Activated CD8-positive, alpha-beta memory T cell treated with anti-CD3 and anti-CD28 coated beads, Interleukin-2, amount 10 ng/mL, durations not matched to agents 7 days and 5 days (primary cell): ENCODE measurements around the gene CCDC34. TPM values are rescaled to one million over a fixed set of nuclear protein-coding genes. Genes with fewer than 3 reads are reported as not detected.
A peak's percentile ranks its signal among the peaks of the same experiment; 100 is the strongest.
"Not testable (repeated sequence)": the region's sequence is repeated elsewhere in the genome, so short reads cannot be mapped to it uniquely, and the experiment has no call there.

Source experiments
- ATAC-seq: fragments of 150-1000 bp; cut with Tn5 transposase; one replicate; pipeline ENCODE4 v1.10.0; 2021; ENCODE audit warnings: moderate library complexity
- CTCF ChIA-PET: fragments of 350-600 bp; sonication (Branson Sonifier 250); formaldehyde crosslinking; loops from one replicate; lab custom pipeline; 2021; ENCODE audit warnings: antibody characterized with exemption; lab: Charles Lee
- DNase-seq: peaks from one replicate; pipeline ENCODE4 v3.0.0-alpha.2; 2020
- H3K27ac Mint-ChIP-seq: one replicate; pipeline ENCODE4 v1.8.0; 2021; ENCODE audit warnings: mild to moderate bottlenecking, mixed read lengths
- H3K27me3 Mint-ChIP-seq: one replicate; pipeline ENCODE4 v1.8.0; 2021; ENCODE audit warnings: mixed read lengths
- H3K36me3 Mint-ChIP-seq: one replicate; pipeline ENCODE4 v1.8.0; 2021; ENCODE audit warnings: mild to moderate bottlenecking, mixed read lengths
- H3K4me1 Mint-ChIP-seq: one replicate; pipeline ENCODE4 v1.8.0; 2021; ENCODE audit warnings: mixed read lengths
- H3K4me3 Mint-ChIP-seq: one replicate; pipeline ENCODE4 v1.8.0; 2021; ENCODE audit warnings: mild to moderate bottlenecking, moderate library complexity, mixed read lengths
- H3K9me3 Mint-ChIP-seq: one replicate; pipeline ENCODE4 v1.8.0; 2022; ENCODE audit warnings: low read depth, mixed read lengths
- total RNA-seq, 2 experiments: library from RNA; stranded (reverse); gene quantifications; one replicate each; pipeline ENCODE4 v1.2.3, GENCODE V29; 2021

CCDC34 gene
- total RNA-seq, 2 experiments from 2014 or later, result 17.8 to 19.2 TPM

DNA sequence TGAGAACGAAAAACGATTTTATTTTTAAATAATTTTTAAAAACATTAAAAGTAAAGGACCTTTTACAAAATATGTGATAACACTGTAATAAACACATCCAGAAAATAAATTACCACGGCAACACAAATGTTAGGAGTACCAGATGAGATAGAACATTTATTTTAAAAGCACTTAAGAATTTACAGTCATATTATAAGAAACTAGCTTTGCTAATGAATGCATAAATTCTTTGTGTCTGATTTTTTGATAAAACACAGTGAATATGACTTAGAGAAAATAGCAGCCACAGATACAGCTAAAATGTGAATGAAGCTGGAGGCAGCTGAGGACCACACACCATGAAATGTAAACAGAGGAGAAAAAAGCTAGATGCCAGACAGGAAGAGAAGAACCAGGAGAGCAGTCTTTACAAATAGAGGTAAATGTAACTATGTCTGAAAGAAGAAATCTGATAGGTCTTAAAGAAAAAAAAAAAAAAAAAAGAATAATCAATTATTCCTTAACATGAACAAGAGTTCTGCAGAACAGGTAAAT, 14.6 kb downstream of the CCDC34 start:
- H3K9me3 Mint-ChIP-seq, result no peaks in the 10 kb centered on the region
- peaks cover 16% of the 10 kb centered on the region for H3K36me3 Mint-ChIP-seq
- CTCF ChIA-PET, result no interaction called here
- ATAC-seq (no peak), DNase-seq (no peak)
- H3K27me3 Mint-ChIP-seq, result no peaks in the 10 kb centered on the region
- no peak overlapping the region for H3K27ac Mint-ChIP-seq
- no peaks in the 10 kb centered on the region for H3K4me1 Mint-ChIP-seq
- no peak overlapping the region for H3K4me3 Mint-ChIP-seq

DNA sequence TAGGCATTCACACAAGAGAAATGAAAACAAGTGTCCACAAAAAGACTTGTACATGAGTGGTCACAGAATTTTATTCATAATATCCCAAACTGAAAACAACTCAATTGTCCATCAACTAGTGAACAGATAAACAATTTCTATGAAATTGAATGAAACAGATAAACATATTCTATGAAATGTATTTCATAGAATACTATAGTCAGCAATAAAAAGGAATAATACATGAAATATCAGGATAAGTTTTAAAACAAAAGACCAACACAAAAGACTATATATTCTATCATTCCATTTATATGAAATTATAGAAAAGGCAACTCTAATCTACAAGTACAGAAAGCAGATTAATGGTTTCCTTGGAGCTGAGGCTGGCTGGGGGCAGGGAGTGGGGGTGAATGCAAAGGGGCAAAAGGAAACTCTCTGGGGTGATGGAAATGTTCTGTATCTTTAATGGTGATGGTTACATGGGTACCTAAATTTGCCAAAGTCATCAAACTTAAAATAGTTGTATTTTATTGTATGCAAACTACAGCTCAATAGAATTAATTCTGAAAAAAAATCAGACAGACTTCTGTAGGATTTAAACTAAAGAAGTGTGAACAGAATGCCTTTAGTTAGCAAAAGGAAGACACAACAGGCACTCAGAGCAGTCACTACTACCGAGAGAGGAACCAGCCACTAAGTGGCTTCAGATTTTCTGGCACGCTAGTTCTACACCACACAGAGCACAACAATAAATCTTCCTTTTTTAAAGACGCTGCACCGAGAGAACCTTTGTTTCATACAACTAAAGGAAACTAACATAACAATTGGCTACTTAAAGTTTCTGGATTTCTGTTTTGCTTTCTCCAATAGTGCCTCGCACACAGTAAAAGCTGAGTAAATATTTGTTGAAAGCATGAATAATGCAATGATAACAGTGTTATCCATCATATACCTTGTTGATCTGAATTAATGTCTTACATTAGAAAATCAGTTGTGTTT, 15.4 kb downstream of the CCDC34 start:
- H3K36me3 Mint-ChIP-seq, result peaks cover 14% of the 10 kb centered on the region
- H3K4me3 Mint-ChIP-seq, result no peak overlapping the region
- H3K4me1 Mint-ChIP-seq, result no peaks in the 10 kb centered on the region
- CTCF ChIA-PET, result no interaction called here
- no peak for ATAC-seq
- H3K27me3 Mint-ChIP-seq, result no peaks in the 10 kb centered on the region
- H3K27ac Mint-ChIP-seq, result no peak overlapping the region
- H3K9me3 Mint-ChIP-seq, result no peaks in the 10 kb centered on the region
- no peak for DNase-seq

DNA sequence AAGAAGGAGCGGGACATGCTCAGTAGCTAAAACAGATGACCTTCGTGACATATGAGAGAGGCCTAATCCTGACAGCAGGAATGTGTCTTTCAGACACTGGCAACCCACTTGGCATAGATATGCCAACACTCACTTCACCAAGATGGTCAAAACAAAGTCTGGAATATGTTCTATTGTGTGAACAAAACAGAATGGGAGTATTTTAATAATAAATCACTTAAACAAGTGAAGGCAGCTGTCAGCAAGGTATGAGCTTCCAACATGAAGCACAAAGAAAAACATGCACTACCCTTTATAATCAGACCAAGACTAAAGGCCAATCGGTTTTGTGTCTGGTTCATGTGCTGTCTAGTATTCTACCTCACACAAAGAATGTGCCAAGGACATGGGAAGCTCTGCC, 23.1 kb downstream of the CCDC34 start:
- Mint-ChIP-seq H3K27me3 (no peaks in the 10 kb centered on the region), H3K9me3 (no peaks in the 10 kb centered on the region), H3K27ac (no peak overlapping the region), H3K4me3 (no peak overlapping the region), H3K4me1 (no peaks in the 10 kb centered on the region), H3K36me3 (peaks cover 9% of the 10 kb centered on the region)
- CTCF ChIA-PET, result no interaction called here
- no peak for ATAC-seq
- no peak for DNase-seq

DNA sequence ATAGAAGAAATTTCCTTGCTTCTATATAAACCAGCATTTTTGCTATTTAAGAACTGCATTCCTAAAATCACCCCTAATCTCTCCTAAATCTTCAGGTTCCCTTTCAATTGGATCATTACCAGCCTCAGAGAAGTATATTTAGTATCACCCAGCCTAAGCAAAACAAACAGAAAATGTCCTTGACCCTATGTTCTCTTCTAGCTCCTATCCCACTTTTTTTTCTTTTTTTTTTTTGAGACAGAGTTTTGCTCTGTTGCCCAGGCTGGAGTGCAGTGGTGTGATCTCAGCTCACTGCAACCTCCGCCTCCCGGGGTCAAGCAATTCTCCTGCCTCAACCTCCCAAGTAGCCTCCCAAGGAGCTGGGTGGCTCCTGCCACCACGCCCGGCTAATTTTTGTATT, 28.3 kb downstream of the CCDC34 start:
- H3K4me1 Mint-ChIP-seq, ATAC-seq, H3K9me3 Mint-ChIP-seq: not testable (repeated sequence)

DNA sequence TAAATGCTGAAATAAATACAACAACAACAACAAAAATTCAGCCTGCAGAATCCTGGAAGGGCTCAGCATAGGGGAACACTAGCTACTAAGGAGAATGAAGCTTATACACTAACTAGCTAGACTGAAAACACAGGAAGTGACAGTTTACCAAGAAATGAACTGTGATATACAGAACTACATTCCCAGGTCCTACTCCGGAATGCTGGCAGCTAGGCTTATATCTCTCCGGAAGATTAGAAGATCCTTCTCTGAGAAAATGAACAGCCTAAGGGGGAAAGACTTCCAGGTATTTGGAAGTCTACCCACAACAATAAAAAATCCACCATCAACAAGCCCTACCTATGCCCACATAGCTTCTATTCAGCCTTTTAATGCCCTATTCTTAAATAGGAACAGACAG, 31.0 kb downstream of the CCDC34 start:
- no peaks in the 10 kb centered on the region for H3K4me1 Mint-ChIP-seq
- ATAC-seq (no peak), DNase-seq (no peak)
- H3K27me3 Mint-ChIP-seq, result no peaks in the 10 kb centered on the region
- CTCF ChIA-PET, result no interaction called here
- H3K36me3 Mint-ChIP-seq, result peaks cover 13% of the 10 kb centered on the region
- no peaks in the 10 kb centered on the region for H3K9me3 Mint-ChIP-seq
- H3K4me3 Mint-ChIP-seq, result no peak overlapping the region
- H3K27ac Mint-ChIP-seq, result no peak overlapping the region

More for the DNA sequence above, 28.3 kb downstream of the CCDC34 start:
- H3K4me3 Mint-ChIP-seq, CTCF ChIA-PET, DNase-seq, H3K27me3 Mint-ChIP-seq, H3K27ac Mint-ChIP-seq: not testable (repeated sequence)
- peaks cover 14% of the 10 kb centered on the region for H3K36me3 Mint-ChIP-seq

DNA sequence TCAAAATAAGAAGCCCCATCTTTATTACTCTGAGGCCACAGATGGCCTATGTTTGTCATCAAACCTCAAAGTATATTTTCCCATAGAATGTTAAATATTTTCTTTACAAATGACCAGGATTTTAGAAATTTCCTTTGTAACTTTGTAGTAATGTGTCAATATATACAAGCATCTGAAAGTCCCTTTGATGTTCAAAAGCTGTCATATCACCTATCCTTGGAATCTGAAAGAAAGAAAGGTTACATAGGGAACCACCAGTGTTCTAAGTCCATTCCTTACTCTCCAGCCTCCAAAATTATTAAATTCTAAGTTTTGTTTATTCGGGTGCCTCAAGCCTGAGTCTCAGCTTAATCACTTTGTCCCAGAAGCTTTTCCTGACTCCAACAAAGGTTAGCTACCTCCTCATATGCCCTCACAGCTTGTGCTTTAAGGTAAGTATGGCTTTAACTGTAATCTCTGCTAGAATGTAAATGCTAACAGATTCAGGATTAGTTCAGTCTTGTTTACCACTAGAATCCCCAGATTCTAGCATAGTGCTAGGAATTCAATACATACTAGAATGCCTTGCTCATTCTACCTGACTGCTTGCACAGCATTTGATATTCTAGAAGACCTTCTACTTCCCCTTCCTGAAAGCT, 32.3 kb downstream of the CCDC34 start:
- no peaks in the 10 kb centered on the region for H3K4me1 Mint-ChIP-seq
- DNase-seq (no peak), ATAC-seq (no peak)
- no peaks in the 10 kb centered on the region for H3K9me3 Mint-ChIP-seq
- H3K27ac Mint-ChIP-seq, result no peak overlapping the region
- CTCF ChIA-PET, result no interaction called here
- peaks cover 8% of the 10 kb centered on the region for H3K36me3 Mint-ChIP-seq
- H3K27me3 Mint-ChIP-seq, result no peaks in the 10 kb centered on the region
- H3K4me3 Mint-ChIP-seq, result no peak overlapping the region

DNA sequence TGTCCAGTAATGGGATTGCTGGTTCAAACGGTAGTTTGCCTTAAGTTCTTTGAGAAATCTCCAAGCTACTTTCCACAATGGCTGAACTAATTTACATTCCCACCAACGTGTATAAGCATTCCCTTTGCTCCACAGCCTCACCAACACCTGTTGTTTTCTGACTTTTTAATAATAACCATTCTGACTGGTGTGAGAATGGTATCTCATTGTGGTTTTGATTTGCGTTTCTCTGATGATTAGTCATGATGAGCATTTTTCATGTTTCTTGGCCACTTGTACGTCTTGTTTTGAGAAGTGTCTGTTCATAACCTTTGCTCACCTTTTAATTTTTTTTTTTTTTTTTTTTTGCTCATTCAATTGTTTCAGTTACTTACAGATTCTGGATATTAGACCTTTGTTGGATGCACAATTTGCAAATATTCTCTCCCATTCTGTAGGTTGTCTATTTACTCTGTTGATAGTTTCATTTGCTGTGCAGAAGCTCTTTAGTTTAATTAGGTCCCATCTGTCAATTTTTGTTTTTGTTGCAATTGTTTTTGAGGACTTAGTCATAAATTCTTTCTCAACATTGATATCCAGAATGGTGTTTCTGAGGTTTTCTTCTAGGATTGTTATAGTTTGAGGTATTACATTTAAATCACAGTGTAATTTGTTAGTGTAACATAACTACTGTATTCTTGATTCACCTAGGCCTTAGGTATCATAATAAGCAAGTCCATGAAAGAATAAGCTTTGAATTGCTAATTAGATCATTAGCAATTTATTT, 33.0 kb downstream of the CCDC34 start:
- no peak overlapping the region for H3K4me3 Mint-ChIP-seq
- ATAC-seq (no peak), DNase-seq (no peak)
- no peaks in the 10 kb centered on the region for H3K9me3 Mint-ChIP-seq
- peaks cover 6% of the 10 kb centered on the region for H3K36me3 Mint-ChIP-seq
- no peaks in the 10 kb centered on the region for H3K27me3 Mint-ChIP-seq
- no peaks in the 10 kb centered on the region for H3K4me1 Mint-ChIP-seq
- no peak overlapping the region for H3K27ac Mint-ChIP-seq
- CTCF ChIA-PET, result no interaction called here

DNA sequence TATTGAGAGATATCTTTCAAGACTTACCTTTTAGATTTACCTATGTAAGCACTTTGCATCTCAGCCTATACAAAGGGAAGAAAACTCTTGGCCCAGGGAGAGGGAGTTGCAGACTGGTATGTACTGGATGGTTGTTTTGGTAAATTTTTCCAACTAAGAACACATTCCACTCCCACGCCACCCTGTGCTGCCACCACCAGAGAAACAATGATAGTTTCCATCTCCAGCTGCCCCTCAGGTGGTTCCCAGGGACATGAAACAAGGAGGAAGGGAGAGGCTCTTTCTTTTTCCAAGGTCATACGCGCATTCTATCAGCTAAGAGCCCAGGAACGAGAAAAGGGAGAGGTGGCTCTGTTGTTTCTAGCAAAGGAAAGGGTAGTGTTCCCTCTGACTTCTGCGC, 34.4 kb downstream of the CCDC34 start:
- Mint-ChIP-seq H3K36me3 (peaks cover 6% of the 10 kb centered on the region), H3K27ac (no peak overlapping the region), H3K4me3 (no peak overlapping the region), H3K9me3 (no peaks in the 10 kb centered on the region), H3K4me1 (peaks cover 6% of the 10 kb centered on the region), H3K27me3 (no peaks in the 10 kb centered on the region)
- DNase-seq, result no peak
- no peak for ATAC-seq
- CTCF ChIA-PET, result no interaction called here

DNA sequence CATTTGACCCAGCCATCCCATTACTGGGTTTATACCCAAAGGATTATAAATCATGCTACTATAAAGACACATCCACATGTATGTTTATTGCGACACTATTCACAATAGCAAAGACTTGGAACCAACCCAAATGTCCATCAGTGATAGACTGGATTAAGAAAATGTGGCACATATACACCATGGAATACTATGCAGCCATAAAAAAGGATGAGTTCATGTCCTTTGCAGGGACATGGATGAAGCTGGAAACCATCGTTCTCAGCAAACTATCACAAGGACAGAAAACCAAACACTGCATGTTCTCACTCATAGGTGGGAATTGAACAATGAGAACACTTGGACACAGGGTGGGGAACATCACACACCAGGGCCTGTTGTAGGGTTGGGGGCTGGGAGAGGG, 36.0 kb downstream of the CCDC34 start:
- H3K4me1 Mint-ChIP-seq, H3K36me3 Mint-ChIP-seq, ATAC-seq, DNase-seq, H3K9me3 Mint-ChIP-seq, H3K4me3 Mint-ChIP-seq, H3K27me3 Mint-ChIP-seq, H3K27ac Mint-ChIP-seq, CTCF ChIA-PET: not testable (repeated sequence)

DNA sequence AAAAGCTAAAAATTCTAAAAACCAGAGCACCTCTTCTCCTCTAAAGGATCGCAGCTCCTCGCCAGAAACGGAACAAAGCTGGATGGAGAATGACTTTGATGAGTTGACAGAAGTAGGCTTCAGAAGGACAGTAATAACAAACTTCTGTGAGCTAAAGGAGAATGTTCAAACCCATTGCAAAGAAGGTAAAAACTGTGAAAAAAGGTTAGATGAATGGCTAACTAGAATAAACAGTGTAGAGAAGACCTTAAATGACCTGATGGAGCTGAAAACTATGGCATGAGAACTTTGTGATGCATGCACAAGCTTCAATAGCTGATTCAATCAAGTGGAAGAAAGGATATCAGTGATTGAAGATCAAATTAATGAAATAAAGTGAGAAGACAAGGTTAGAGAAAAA, 40.8 kb downstream of the CCDC34 start:
- H3K27ac Mint-ChIP-seq, H3K4me3 Mint-ChIP-seq, CTCF ChIA-PET, ATAC-seq, H3K36me3 Mint-ChIP-seq, DNase-seq, H3K9me3 Mint-ChIP-seq, H3K27me3 Mint-ChIP-seq: not testable (repeated sequence)
- peaks cover 16% of the 10 kb centered on the region for H3K4me1 Mint-ChIP-seq

DNA sequence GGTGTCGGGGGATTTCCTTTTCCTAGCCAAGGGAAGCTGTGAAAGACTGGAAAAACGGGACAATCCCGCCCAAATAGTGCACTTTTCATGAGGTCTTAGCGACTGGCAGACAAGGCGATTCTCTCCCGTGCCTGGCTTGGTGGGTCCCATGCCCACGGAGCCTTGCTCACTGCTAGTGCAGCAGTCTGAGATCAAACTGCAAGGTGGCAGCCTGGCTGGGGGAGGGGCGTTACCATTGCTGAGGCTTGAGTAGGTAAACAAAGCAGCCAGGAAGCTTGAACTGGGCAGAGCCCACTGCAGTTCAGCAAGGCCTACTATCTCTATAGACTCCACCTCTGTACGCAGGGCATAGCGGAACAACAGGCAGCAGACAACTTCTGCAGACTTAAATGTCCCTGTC, 41.7 kb downstream of the CCDC34 start:
- H3K27ac Mint-ChIP-seq, H3K27me3 Mint-ChIP-seq, H3K4me3 Mint-ChIP-seq, CTCF ChIA-PET, DNase-seq, H3K9me3 Mint-ChIP-seq, ATAC-seq, H3K36me3 Mint-ChIP-seq: not testable (repeated sequence)
- H3K4me1 Mint-ChIP-seq, result peaks cover 16% of the 10 kb centered on the region

DNA sequence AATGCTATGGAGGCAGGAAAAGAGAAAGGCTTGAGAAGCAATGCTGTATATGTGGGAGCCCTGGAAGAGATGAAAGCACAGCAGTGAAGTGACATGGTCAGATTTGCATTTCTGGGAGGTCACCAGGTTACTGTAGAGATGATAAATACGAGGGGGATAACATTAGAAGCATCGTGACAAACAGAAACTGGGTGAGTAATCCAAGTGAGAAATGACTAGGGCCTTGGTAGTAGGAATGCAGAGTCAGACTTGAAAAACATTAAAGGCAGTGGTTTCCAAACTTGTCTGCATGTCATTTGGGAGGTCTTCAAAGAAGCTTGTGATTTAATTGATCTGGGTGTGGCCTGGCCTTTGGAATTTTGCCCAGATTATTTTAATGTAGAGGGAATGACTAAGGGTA, 43.9 kb downstream of the CCDC34 start:
- Mint-ChIP-seq H3K4me1 (peaks cover 14% of the 10 kb centered on the region), H3K36me3 (no peaks in the 10 kb centered on the region), H3K27me3 (peaks cover 10% of the 10 kb centered on the region), H3K27ac (no peak overlapping the region), H3K9me3 (no peaks in the 10 kb centered on the region), H3K4me3 (no peak overlapping the region)
- CTCF ChIA-PET, result no interaction called here
- DNase-seq, result no peak
- peak; percentile 69 for ATAC-seq

DNA sequence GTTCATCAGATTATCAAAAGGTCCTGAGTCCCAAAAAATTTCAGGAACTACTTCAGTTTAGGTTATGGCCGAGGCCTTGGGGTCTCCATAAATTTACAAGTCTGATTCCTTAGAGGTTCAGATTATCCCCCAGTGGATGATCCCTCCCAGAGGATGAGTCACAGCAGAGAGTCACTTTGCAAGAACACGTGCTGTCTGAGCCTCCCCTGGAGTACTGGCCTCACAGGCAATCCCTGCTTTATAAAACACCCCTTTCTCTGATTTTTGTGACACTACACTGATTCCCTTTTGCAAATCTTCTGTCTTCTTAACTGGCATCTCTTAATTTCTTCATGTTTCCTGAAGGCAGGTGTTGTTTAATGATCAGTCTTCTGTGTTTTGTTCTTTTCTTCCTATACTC, 45.3 kb downstream of the CCDC34 start:
- ATAC-seq, result no peak

More for the DNA sequence above, 45.3 kb downstream of the CCDC34 start:
- no peak for DNase-seq
- H3K4me1 Mint-ChIP-seq, result peaks cover 9% of the 10 kb centered on the region
- no peak overlapping the region for H3K4me3 Mint-ChIP-seq
- no peaks in the 10 kb centered on the region for H3K9me3 Mint-ChIP-seq
- no peaks in the 10 kb centered on the region for H3K36me3 Mint-ChIP-seq
- no peak overlapping the region for H3K27ac Mint-ChIP-seq
- CTCF ChIA-PET, result interaction anchor here (0.8 kb wide), 1 partner anchor 168 kb away, joined by 3 read pairs; no protein-coding TSS in a partner anchor
- peaks cover 10% of the 10 kb centered on the region for H3K27me3 Mint-ChIP-seq
